ENCODE results near the gene NXT1. TPM values are rescaled to one million over a fixed set of nuclear protein-coding genes. Genes with fewer than 3 reads are reported as not detected.

Gene NXT1
- total RNA-seq, 4 donors from 2014 or later: 19.4 to 50.5 (median 26.2) TPM

DNA sequence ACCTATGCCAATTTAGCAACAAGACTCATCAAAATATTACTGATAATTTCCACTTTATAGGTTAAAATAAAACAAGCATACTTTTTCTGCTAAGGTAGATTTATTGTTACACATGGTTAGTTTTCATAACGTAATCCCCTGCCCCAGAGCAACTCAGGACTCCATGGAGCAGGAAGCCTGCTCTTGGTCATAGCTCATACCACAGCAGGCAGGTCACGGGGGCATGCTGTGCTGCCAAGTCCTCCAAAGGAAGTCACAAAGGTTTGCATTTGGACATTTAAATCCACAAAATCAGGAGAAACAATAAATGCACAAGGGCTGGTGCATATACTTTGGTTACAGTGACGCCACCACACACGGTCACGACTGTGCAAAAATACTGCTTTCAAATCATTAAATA lies 23.9 kb downstream of the NXT1 start:
- Histone ChIP-seq H3K27ac (no peak overlapping the region), H3K4me3 (no peak overlapping the region), H3K27me3 (no peaks in the 10 kb centered on the region), H3K36me3 (peaks cover 0 to 87% (median 0%) of the 10 kb centered on the region in 3 donors), H3K4me1 (no peaks in the 10 kb centered on the region), H3K9me3 (no peaks in the 10 kb centered on the region)
- 70 to 84% methylated on average over 5 of the region's 5 CpGs for WGBS, 2 donors
- TF ChIP-seq EP300 (IDR thresholded peaks at IDR 0.05): no peak
- TF ChIP-seq CTCF (IDR thresholded peaks at IDR 0.05): no peak
- no peak for TF ChIP-seq POLR2A (IDR thresholded peaks at IDR 0.05)
- DNase-seq (ENCODE audit: low spot score in 2 of 2): no peak

GRCh38 chr20:23375827-23376226 lies 25.2 kb downstream of the NXT1 start:
- Histone ChIP-seq H3K4me1 (no peaks in the 10 kb centered on the region), H3K4me3 (no peak overlapping the region), H3K27me3 (no peaks in the 10 kb centered on the region), H3K36me3 (peaks cover 0 to 87% (median 0%) of the 10 kb centered on the region in 3 donors), H3K27ac (no peak overlapping the region), H3K9me3 (no peaks in the 10 kb centered on the region)
- no peak for TF ChIP-seq CTCF (IDR thresholded peaks at IDR 0.05)
- TF ChIP-seq EP300 (IDR thresholded peaks at IDR 0.05): no peak
- TF ChIP-seq POLR2A (IDR thresholded peaks at IDR 0.05): no peak
- WGBS, 2 donors: 93 to 96% methylated on average over 5 of the region's 5 CpGs
- DNase-seq (ENCODE audit: low spot score in 2 of 2): no peak

GRCh38 chr20:23379772-23380171 lies 29.2 kb downstream of the NXT1 start:
- Histone ChIP-seq H3K4me1 (no peaks in the 10 kb centered on the region), H3K27ac (no peak overlapping the region), H3K9me3 (no peaks in the 10 kb centered on the region), H3K36me3 (peaks cover 0 to 86% (median 0%) of the 10 kb centered on the region in 3 donors), H3K4me3 (no peak overlapping the region), H3K27me3 (no peaks in the 10 kb centered on the region)
- DNase-seq (ENCODE audit: low spot score in 2 of 2): no peak
- TF ChIP-seq POLR2A (IDR thresholded peaks at IDR 0.05) (no peak), CTCF (IDR thresholded peaks at IDR 0.05) (no peak), EP300 (IDR thresholded peaks at IDR 0.05) (no peak)

DNA sequence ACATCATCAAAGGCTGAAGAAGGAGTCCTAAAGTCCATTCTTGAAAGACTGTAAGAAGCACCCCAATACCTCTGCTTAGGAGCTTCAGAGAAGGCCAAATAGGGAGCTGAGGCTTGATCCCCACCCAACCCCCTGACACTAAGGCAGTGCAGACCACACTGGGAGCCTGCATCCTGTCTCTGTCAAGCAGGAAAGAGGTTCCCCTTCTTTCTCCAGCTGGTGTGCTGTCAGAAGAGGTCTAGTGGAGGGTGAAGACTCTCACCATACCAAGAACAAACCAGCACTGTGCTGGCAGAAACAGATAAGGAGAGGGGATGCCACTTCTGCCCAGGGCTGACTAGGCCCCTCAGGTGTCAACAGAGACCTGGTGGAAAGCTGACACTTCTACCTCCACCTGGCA lies 31.3 kb downstream of the NXT1 start:
- no peak for DNase-seq (ENCODE audit: low spot score in 2 of 2)
- H3K27ac ChIP-seq: no peak overlapping the region
- H3K4me3 ChIP-seq: no peak overlapping the region
- peaks cover 0 to 4% (median 0%) of the 10 kb centered on the region in 4 donors for H3K4me1 ChIP-seq
- no peaks in the 10 kb centered on the region for H3K27me3 ChIP-seq
- no peaks in the 10 kb centered on the region for H3K9me3 ChIP-seq
- TF ChIP-seq EP300 (IDR thresholded peaks at IDR 0.05) (no peak), CTCF (IDR thresholded peaks at IDR 0.05) (no peak), POLR2A (IDR thresholded peaks at IDR 0.05) (no peak)
- peaks cover 0 to 87% (median 0%) of the 10 kb centered on the region in 3 donors for H3K36me3 ChIP-seq

DNA sequence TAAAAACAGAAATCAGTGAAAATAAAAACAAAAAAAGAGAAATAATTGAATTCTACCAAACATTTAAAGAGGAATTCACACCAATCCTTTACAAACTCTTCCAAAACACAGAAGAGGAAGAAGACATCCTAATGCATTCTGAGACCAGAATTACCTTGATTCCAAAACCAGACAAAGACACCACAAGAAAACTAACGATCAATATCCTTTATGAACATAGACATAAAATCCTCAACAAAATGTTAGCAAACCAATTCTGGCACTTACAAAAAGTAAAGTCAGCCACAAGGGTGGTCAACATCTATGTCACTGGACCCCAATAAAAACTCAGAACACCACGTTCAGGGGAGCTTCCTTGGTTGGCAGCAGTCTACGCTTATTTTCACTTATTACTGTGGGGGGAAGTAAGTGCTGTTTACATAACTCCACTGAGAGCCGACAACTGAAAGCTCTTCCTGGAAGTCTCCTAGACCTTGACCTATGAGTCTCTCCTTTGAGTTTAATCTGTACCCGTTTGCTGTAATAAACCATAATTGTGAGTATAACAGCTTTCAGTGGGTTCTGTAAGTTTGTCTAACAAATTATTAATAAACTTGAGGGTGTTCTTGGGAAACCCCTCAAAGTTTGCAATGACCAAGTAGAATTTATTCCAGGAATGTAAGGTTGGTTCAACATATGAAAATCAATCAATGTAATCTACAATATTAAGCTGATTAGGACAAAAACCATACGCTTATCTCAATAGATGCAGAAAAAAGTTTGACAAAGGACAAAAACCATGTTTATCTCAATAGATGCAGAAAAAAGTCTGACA lies 35.9 kb downstream of the NXT1 start:
- Histone ChIP-seq H3K27me3 (no peaks in the 10 kb centered on the region), H3K36me3 (peaks cover 0 to 90% (median 0%) of the 10 kb centered on the region in 3 donors), H3K4me1 (peaks cover 0 to 4% (median 0%) of the 10 kb centered on the region in 4 donors), H3K27ac (no peak overlapping the region), H3K4me3 (no peak overlapping the region), H3K9me3 (no peaks in the 10 kb centered on the region)
- no peak for TF ChIP-seq EP300 (IDR thresholded peaks at IDR 0.05)
- TF ChIP-seq POLR2A (IDR thresholded peaks at IDR 0.05): no peak
- TF ChIP-seq CTCF (IDR thresholded peaks at IDR 0.05): no peak
- WGBS, 2 donors: 67 to 75% methylated on average over 6 of the region's 6 CpGs
- no peak for DNase-seq (ENCODE audit: low spot score in 2 of 2)
